ENCODE measurements around the gene CFL1.

GRCh38 chr11:65854161-65854592 lies 3.8 kb downstream of the CFL1 start:
- no peak for TF ChIP-seq MAX (IDR thresholded peaks at IDR 0.05; ENCODE audit: low read depth)
- no peak for TF ChIP-seq CTCF (IDR thresholded peaks at IDR 0.05)
- TF ChIP-seq POLR2AphosphoS5 (IDR thresholded peaks at IDR 0.05; ENCODE audit: low read depth, low read length), result no peak
- no peak for TF ChIP-seq MEF2A (IDR thresholded peaks at IDR 0.05; ENCODE audit: borderline replicate concordance, low read depth)
- no peak for TF ChIP-seq JUND (IDR thresholded peaks at IDR 0.05)
- TF ChIP-seq TAF1 (IDR thresholded peaks at IDR 0.05; ENCODE audit: borderline replicate concordance, low read depth, low read length), result no peak
- no peak for TF ChIP-seq ZBTB33 (IDR thresholded peaks at IDR 0.05; ENCODE audit: borderline replicate concordance, low read depth)
- TF ChIP-seq RAD21 (IDR thresholded peaks at IDR 0.05; ENCODE audit: low read length), result no peak
- TF ChIP-seq, protein P1, sequence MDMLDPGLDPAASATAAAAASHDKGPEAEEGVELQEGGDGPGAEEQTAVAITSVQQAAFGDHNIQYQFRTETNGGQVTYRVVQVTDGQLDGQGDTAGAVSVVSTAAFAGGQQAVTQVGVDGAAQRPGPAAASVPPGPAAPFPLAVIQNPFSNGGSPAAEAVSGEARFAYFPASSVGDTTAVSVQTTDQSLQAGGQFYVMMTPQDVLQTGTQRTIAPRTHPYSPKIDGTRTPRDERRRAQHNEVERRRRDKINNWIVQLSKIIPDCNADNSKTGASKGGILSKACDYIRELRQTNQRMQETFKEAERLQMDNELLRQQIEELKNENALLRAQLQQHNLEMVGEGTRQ (IDR thresholded peaks at IDR 0.05; ENCODE audit: borderline replicate concordance, low read depth, low read length), result no peak
- no peak for TF ChIP-seq FOSL2 (IDR thresholded peaks at IDR 0.05; ENCODE audit: borderline replicate concordance, low read depth)
- no peak for TF ChIP-seq CHD2 (IDR thresholded peaks at IDR 0.05; ENCODE audit: low read length, partially characterized antibody)
- no peak for TF ChIP-seq MXI1 (IDR thresholded peaks at IDR 0.05; ENCODE audit: low read depth, low read length)

Measured in SK-N-SH (cell line).